Trophoblast cell (in vitro differentiated cells and primary cell): ENCODE measurements around the gene TTLL12.

ENCODE experiments used
- DNase-seq, 2 donors: peaks; one replicate each; pipeline ENCODE4 v3.0.0-alpha.2; 2016
- H2AFZ ChIP-seq: 2 replicates; pipeline ENCODE4 v1.6.1; 2013; ENCODE audit warnings: low read length, moderate library complexity, mild to moderate bottlenecking; ENCODE audit not compliant: insufficient read depth, poor library complexity
- H2AK5ac ChIP-seq: 2 replicates; pipeline ENCODE4 v1.6.1; 2013; ENCODE audit warnings: mild to moderate bottlenecking, low read length
- H2BK120ac ChIP-seq: 2 replicates; pipeline ENCODE4 v1.6.1; 2013; ENCODE audit warnings: low read length, mild to moderate bottlenecking, moderate library complexity; ENCODE audit not compliant: insufficient read depth, poor library complexity
- H2BK12ac ChIP-seq: 2 replicates; pipeline ENCODE4 v1.6.1; 2013; ENCODE audit warnings: mild to moderate bottlenecking, low read length, moderate library complexity
- H2BK5ac ChIP-seq: 2 replicates; pipeline ENCODE4 v1.6.1; 2013; ENCODE audit warnings: low read length, low read depth, moderate library complexity, mild to moderate bottlenecking; ENCODE audit not compliant: poor library complexity
- H3K14ac ChIP-seq: 2 replicates; pipeline ENCODE4 v1.6.1; 2013; ENCODE audit warnings: mild to moderate bottlenecking, low read length
- H3K18ac ChIP-seq: 2 replicates; pipeline ENCODE4 v1.6.1; 2013; ENCODE audit warnings: mild to moderate bottlenecking, low read length
- H3K23ac ChIP-seq: 2 replicates; pipeline ENCODE4 v1.6.1; 2013; ENCODE audit warnings: low read length
- H3K27ac ChIP-seq: 2 replicates; pipeline ENCODE4 v1.5.1; 2013; ENCODE audit warnings: low read depth, mild to moderate bottlenecking, inconsistent platforms, low read length, moderate library complexity
- H3K27me3 ChIP-seq: 2 replicates; pipeline ENCODE4 v1.6.1; 2013; ENCODE audit warnings: inconsistent platforms, mild to moderate bottlenecking, low read length, moderate library complexity; ENCODE audit not compliant: insufficient read depth
- H3K36me3 ChIP-seq, 2 experiments: 1 replicate in 1 of 2; 2 replicates in 1 of 2; pipeline ENCODE4 v1.6.1; 2013; ENCODE audit warnings: low read length in 2 of 2, mild to moderate bottlenecking in 2 of 2, moderate library complexity in 1 of 2; ENCODE audit not compliant: insufficient read depth in 2 of 2, control insufficient read depth in 1 of 2
- H3K4ac ChIP-seq: 2 replicates; pipeline ENCODE4 v1.6.1; 2013; ENCODE audit warnings: low read depth, mild to moderate bottlenecking, low read length, moderate library complexity
- H3K4me1 ChIP-seq, 2 experiments: 1 replicate in 1 of 2; 2 replicates in 1 of 2; pipeline ENCODE4 v1.6.1; 2013; ENCODE audit warnings: low read length in 2 of 2, mild to moderate bottlenecking in 2 of 2, moderate library complexity in 1 of 2; ENCODE audit not compliant: insufficient read depth in 2 of 2, control insufficient read depth in 1 of 2
- H3K4me2 ChIP-seq: 2 replicates; pipeline ENCODE4 v1.6.1; 2013; ENCODE audit warnings: inconsistent platforms, mild to moderate bottlenecking, low read length, moderate library complexity
- H3K4me3 ChIP-seq: 2 replicates; pipeline ENCODE4 v1.5.1; 2013; ENCODE audit warnings: mild to moderate bottlenecking, low read depth, low read length, inconsistent platforms
- H3K79me1 ChIP-seq: one replicate; pipeline ENCODE4 v1.6.1; 2013; ENCODE audit warnings: low read length
- H3K79me2 ChIP-seq: 2 replicates; pipeline ENCODE4 v1.6.1; 2013; ENCODE audit warnings: low read length, mild to moderate bottlenecking; ENCODE audit not compliant: control insufficient read depth, insufficient read depth, poor library complexity
- H3K9ac ChIP-seq: 2 replicates; pipeline ENCODE4 v1.6.1; 2013; ENCODE audit warnings: mild to moderate bottlenecking, low read length
- H3K9me3 ChIP-seq: 2 replicates; pipeline ENCODE4 v1.6.1; 2013; ENCODE audit warnings: low read depth, mild to moderate bottlenecking, control low read depth, inconsistent platforms, low read length; ENCODE audit not compliant: insufficient read depth
- H4K12ac ChIP-seq: 2 replicates; pipeline ENCODE4 v1.6.1; 2013; ENCODE audit warnings: low read depth, mild to moderate bottlenecking, low read length, moderate library complexity
- H4K8ac ChIP-seq: 2 replicates; pipeline ENCODE4 v1.6.1; 2013; ENCODE audit warnings: low read depth, mild to moderate bottlenecking, low read length, moderate library complexity
- H4K91ac ChIP-seq: one replicate; pipeline ENCODE4 v1.6.1; 2013; ENCODE audit warnings: low read depth, mild to moderate bottlenecking, low read length, moderate library complexity
- WGBS: extraction: QIAGEN DNeasy Blood & Tissue Kit; methylation state at CpG from one replicate; pipeline ENCODE4 v1.1.7; 2013; ENCODE audit warnings: missing lambda C conversion rate; ENCODE audit not compliant: insufficient read length, insufficient coverage; ENCODE audit errors: extremely low coverage; 5-methylcytosine and 5-hydroxymethylcytosine counted together

The TTLL12 gene

DNA sequence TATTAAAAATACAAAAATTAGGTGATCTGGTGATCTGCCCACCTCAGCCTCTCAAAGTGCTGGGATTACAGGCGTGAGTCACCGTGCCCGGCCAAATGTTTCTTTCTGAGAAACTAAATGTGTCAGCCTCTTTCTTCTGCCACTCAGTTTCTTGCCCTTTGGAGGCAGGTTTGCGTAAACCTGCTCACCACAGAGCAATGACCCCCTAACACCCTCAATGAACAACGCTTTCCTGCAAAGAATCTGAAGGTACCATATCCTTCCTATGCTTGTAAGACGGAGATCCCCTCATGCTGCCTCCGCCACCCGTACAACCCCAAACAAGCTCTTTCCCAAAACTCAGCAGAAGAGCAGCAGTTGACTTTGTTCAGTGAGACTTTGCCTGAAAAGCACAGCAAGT, 38.7 kb upstream of the TTLL12 start:
- H3K9me3 ChIP-seq = peaks cover 2% of the 10 kb centered on the region
- H3K4me1 ChIP-seq = peaks cover 0 to 2% of the 10 kb centered on the region in 2 experiments
- no peak overlapping the region for H2BK120ac ChIP-seq
- no peak overlapping the region for H3K4me3 ChIP-seq
- no peak overlapping the region for H3K4me2 ChIP-seq
- H3K14ac ChIP-seq = no peak overlapping the region
- H3K36me3 ChIP-seq = no peaks in the 10 kb centered on the region
- no peak overlapping the region for H3K4ac ChIP-seq
- no peak for DNase-seq
- H3K27ac ChIP-seq = no peak overlapping the region
- H4K12ac ChIP-seq = no peak overlapping the region
- H4K91ac ChIP-seq = no peak overlapping the region
- H3K27me3 ChIP-seq = no peaks in the 10 kb centered on the region
- H3K9ac ChIP-seq = no peak overlapping the region
- H3K79me1 ChIP-seq = no peaks in the 10 kb centered on the region
- H2BK12ac ChIP-seq = no peak overlapping the region
- H3K79me2 ChIP-seq = no peaks in the 10 kb centered on the region
- no peak overlapping the region for H3K23ac ChIP-seq
- H2AFZ ChIP-seq = no peak overlapping the region
- H2AK5ac ChIP-seq = no peak overlapping the region
- H2BK5ac ChIP-seq = no peak overlapping the region
- no peak overlapping the region for H4K8ac ChIP-seq
- H3K18ac ChIP-seq = no peak overlapping the region
- no CpG with 5 or more reads among the region's 8 CpGs for WGBS

DNA sequence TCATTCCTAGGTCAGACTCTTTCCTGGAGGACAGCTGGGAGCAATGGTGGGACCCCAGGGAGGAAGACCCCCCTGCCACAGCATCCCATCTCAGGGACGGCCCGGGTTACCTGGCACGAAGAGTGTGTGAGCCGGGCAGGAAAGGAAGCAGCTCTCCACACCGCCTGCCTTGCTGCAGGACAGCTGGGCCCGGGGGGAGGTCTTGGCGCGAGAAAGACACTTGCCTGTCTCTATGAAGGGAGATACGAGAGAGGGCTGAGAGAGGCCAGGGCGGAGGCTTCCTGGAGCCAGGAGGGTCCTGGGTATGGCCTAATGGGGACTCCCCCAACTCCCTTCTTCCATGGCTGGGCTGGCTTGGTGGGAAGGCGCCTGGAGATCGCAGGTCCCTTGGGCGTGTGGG, 36.1 kb upstream of the TTLL12 start:
- no peak overlapping the region for H3K4ac ChIP-seq
- no peak overlapping the region for H2BK5ac ChIP-seq
- H2BK120ac ChIP-seq = no peak overlapping the region
- no peak overlapping the region for H4K8ac ChIP-seq
- no peaks in the 10 kb centered on the region for H3K79me2 ChIP-seq
- no peak overlapping the region for H2AK5ac ChIP-seq
- no peak overlapping the region for H3K23ac ChIP-seq
- H4K12ac ChIP-seq = no peak overlapping the region
- WGBS = no CpG with 5 or more reads among the region's 13 CpGs
- DNase-seq = no peak
- H3K4me1 ChIP-seq = peaks cover 0 to 2% of the 10 kb centered on the region in 2 experiments
- no peak overlapping the region for H2BK12ac ChIP-seq
- no peak overlapping the region for H2AFZ ChIP-seq
- no peaks in the 10 kb centered on the region for H3K36me3 ChIP-seq
- H3K4me2 ChIP-seq = no peak overlapping the region
- H4K91ac ChIP-seq = no peak overlapping the region
- no peak overlapping the region for H3K18ac ChIP-seq
- H3K4me3 ChIP-seq = no peak overlapping the region
- H3K14ac ChIP-seq = no peak overlapping the region
- no peak overlapping the region for H3K27ac ChIP-seq
- peaks cover 3% of the 10 kb centered on the region for H3K9me3 ChIP-seq
- H3K27me3 ChIP-seq = no peaks in the 10 kb centered on the region
- no peak overlapping the region for H3K9ac ChIP-seq
- no peaks in the 10 kb centered on the region for H3K79me1 ChIP-seq

DNA sequence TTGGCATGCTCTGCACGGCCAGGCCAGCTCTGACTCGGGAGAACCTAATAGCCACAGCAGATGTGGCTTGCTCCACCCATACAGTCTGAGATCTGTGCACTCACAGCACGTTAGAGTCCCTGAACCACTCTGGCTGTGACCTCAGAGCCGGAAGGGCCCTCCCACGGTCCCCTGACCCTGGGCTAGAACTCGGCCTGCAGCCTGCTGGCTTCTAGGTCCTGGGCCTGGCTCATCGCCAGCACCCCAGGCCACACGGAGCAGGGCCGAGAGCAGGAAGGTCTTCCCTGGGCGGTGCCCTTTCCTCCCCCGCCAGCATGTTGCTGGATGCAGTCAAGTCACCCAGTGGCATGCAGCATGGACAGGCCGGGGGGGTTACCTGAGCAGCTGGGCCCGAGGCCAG, 35.3 kb upstream of the TTLL12 start:
- no peaks in the 10 kb centered on the region for H3K79me2 ChIP-seq
- H2BK12ac ChIP-seq = no peak overlapping the region
- no peak overlapping the region for H2BK5ac ChIP-seq
- H4K8ac ChIP-seq = no peak overlapping the region
- no peak overlapping the region for H3K23ac ChIP-seq
- H3K4me3 ChIP-seq = no peak overlapping the region
- H4K91ac ChIP-seq = no peak overlapping the region
- DNase-seq = no peak
- H3K9ac ChIP-seq = no peak overlapping the region
- no peak overlapping the region for H4K12ac ChIP-seq
- H3K27me3 ChIP-seq = no peaks in the 10 kb centered on the region
- H3K18ac ChIP-seq = no peak overlapping the region
- no CpG with 5 or more reads among the region's 13 CpGs for WGBS
- no peaks in the 10 kb centered on the region for H3K36me3 ChIP-seq
- no peaks in the 10 kb centered on the region for H3K79me1 ChIP-seq
- no peak overlapping the region for H3K4me2 ChIP-seq
- H3K9me3 ChIP-seq = peaks cover 6% of the 10 kb centered on the region
- no peak overlapping the region for H2AK5ac ChIP-seq
- peaks cover 0 to 2% of the 10 kb centered on the region in 2 experiments for H3K4me1 ChIP-seq
- no peak overlapping the region for H3K14ac ChIP-seq
- H2BK120ac ChIP-seq = no peak overlapping the region
- H3K27ac ChIP-seq = no peak overlapping the region
- no peak overlapping the region for H3K4ac ChIP-seq
- no peak overlapping the region for H2AFZ ChIP-seq

DNA sequence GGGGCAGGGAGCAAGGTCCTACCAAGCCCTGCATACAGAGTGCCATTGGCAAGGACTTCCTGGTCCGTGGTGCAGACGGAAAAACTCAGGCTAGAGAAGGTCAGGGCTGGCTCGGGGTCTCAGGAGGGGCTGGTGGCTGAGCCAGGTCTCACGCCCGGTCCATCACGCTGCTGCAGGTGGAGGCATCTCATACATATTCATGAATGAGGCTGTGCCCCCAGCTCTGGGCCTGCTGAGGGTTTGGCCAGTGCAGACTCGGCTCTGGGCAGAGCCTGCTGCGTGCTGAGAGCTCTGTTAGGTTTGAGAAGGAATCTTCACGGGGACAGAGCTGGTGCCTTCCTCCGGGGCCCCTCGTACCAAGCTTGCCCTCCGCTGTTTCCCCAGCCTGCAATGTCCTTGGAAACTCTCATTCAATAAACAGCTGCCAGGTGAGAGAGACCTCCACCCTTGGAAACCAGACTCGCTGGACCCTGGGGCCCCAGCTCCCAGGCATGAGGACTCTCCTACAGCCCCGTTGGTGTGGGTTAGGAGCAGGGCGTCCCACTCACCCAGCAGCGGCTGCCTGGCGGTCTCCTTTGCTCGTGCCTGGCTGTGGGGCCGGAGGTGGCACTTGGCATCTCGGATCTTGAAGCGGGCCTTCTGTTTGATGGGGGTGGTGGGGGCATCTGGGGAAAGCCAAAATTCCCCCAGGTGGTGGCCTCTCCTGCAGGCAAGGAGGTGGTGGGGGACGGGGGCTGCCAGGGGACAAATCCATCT, 33.9 kb upstream of the TTLL12 start:
- no peaks in the 10 kb centered on the region for H3K4me1 ChIP-seq
- H4K12ac ChIP-seq = no peak overlapping the region
- no peak overlapping the region for H3K23ac ChIP-seq
- H3K79me1 ChIP-seq = no peaks in the 10 kb centered on the region
- H2AFZ ChIP-seq = no peak overlapping the region
- H2AK5ac ChIP-seq = no peak overlapping the region
- H3K18ac ChIP-seq = no peak overlapping the region
- no peak overlapping the region for H3K4me2 ChIP-seq
- H4K8ac ChIP-seq = no peak overlapping the region
- H2BK12ac ChIP-seq = no peak overlapping the region
- no peak overlapping the region for H3K4ac ChIP-seq
- H3K9ac ChIP-seq = no peak overlapping the region
- no peak overlapping the region for H2BK5ac ChIP-seq
- no peak overlapping the region for H3K14ac ChIP-seq
- H3K27me3 ChIP-seq = no peaks in the 10 kb centered on the region
- DNase-seq = no peak
- H2BK120ac ChIP-seq = no peak overlapping the region
- no peak overlapping the region for H3K27ac ChIP-seq
- H4K91ac ChIP-seq = no peak overlapping the region
- H3K79me2 ChIP-seq = no peaks in the 10 kb centered on the region
- WGBS = no CpG with 5 or more reads among the region's 22 CpGs
- H3K36me3 ChIP-seq = no peaks in the 10 kb centered on the region
- peaks cover 6% of the 10 kb centered on the region for H3K9me3 ChIP-seq
- H3K4me3 ChIP-seq = no peak overlapping the region
